ES-I3 (cell line): ENCODE results near the gene CORO2B.

ENCODE experiments used
- H3K36me3 ChIP-seq: 2 replicates; pipeline ENCODE4 v1.6.1; 2013; ENCODE audit warnings: mild to moderate bottlenecking, low read length, control low read depth, moderate library complexity; ENCODE audit not compliant: insufficient read depth
- H3K4me1 ChIP-seq: 2 replicates; pipeline ENCODE4 v1.6.1; 2013; ENCODE audit warnings: mild to moderate bottlenecking, control low read depth, low read length; ENCODE audit not compliant: insufficient read depth
- H3K9ac ChIP-seq: 2 replicates; pipeline ENCODE4 v1.6.1; 2013; ENCODE audit warnings: low read depth, mild to moderate bottlenecking, low read length, moderate library complexity
- H3K9me3 ChIP-seq: 2 replicates; pipeline ENCODE4 v1.6.1; 2013; ENCODE audit warnings: mild to moderate bottlenecking, low read length, moderate library complexity; ENCODE audit not compliant: control insufficient read depth, insufficient read depth

Gene CORO2B

GRCh38 chr15:68559345-68560310 lies 19.2 kb upstream of the CORO2B start:
- Histone ChIP-seq H3K9ac (peak overlapping the region; percentile 68), H3K36me3 (no peaks in the 10 kb centered on the region), H3K9me3 (0 out of 2 replicates have a peak, but pooled peaks cover 6% of the 10 kb centered on the region), H3K4me1 (no peaks in the 10 kb centered on the region)

- Histone ChIP-seq H3K9me3 (0 out of 2 replicates have a peak, but pooled peaks cover 6% of the 10 kb centered on the region), H3K9ac (no peak overlapping the region), H3K36me3 (no peaks in the 10 kb centered on the region), H3K4me1 (no peaks in the 10 kb centered on the region; the same call in 1 of the 2 replicates)
These were observed 18.2 kb upstream of the CORO2B start for GRCh38 chr15:68560501-68561113.

GRCh38 chr15:68561171-68561900 lies 17.5 kb upstream of the CORO2B start:
- Histone ChIP-seq H3K4me1 (no peaks in the 10 kb centered on the region; the same call in 1 of the 2 replicates), H3K9ac (no peak overlapping the region), H3K9me3 (0 out of 2 replicates have a peak, but pooled peaks cover 6% of the 10 kb centered on the region), H3K36me3 (no peaks in the 10 kb centered on the region)

GRCh38 chr15:68561901-68562300 lies 16.9 kb upstream of the CORO2B start:
- 0 out of 2 replicates have a peak, but pooled peaks cover 6% of the 10 kb centered on the region for H3K9me3 ChIP-seq
- H3K36me3 ChIP-seq = no peaks in the 10 kb centered on the region
- no peak overlapping the region for H3K9ac ChIP-seq
- H3K4me1 ChIP-seq = peaks cover 5% of the 10 kb centered on the region

- Histone ChIP-seq H3K9me3 (0 out of 2 replicates have a peak, but pooled peaks cover 6% of the 10 kb centered on the region), H3K9ac (no peak overlapping the region), H3K4me1 (peaks cover 9% of the 10 kb centered on the region), H3K36me3 (no peaks in the 10 kb centered on the region)
These were observed 14.6 kb upstream of the CORO2B start for GRCh38 chr15:68564173-68564572.

- H3K4me1 ChIP-seq = peaks cover 13% of the 10 kb centered on the region
- no peak overlapping the region for H3K9ac ChIP-seq
These were observed 13.6 kb upstream of the CORO2B start for GRCh38 chr15:68565234-68565633.

GRCh38 chr15:68565726-68566125 lies 13.1 kb upstream of the CORO2B start:
- Histone ChIP-seq H3K9ac (no peak overlapping the region), H3K36me3 (no peaks in the 10 kb centered on the region)

More at GRCh38 chr15:68565234-68565633, 13.6 kb upstream of the CORO2B start:
- Histone ChIP-seq H3K9me3 (0 out of 2 replicates have a peak, but pooled peaks cover 6% of the 10 kb centered on the region), H3K36me3 (no peaks in the 10 kb centered on the region)

GRCh38 chr15:68566377-68566954 lies 12.3 kb upstream of the CORO2B start:
- Histone ChIP-seq H3K9ac (no peak overlapping the region), H3K36me3 (no peaks in the 10 kb centered on the region), H3K4me1 (peaks cover 22% of the 10 kb centered on the region), H3K9me3 (0 out of 2 replicates have a peak, but pooled peaks cover 6% of the 10 kb centered on the region)

More at GRCh38 chr15:68565726-68566125, 13.1 kb upstream of the CORO2B start:
- Histone ChIP-seq H3K4me1 (peaks cover 18% of the 10 kb centered on the region), H3K9me3 (0 out of 2 replicates have a peak, but pooled peaks cover 6% of the 10 kb centered on the region)

GRCh38 chr15:68567345-68567744 lies 11.4 kb upstream of the CORO2B start:
- Histone ChIP-seq H3K4me1 (peaks cover 30% of the 10 kb centered on the region), H3K9ac (no peak overlapping the region), H3K36me3 (no peaks in the 10 kb centered on the region), H3K9me3 (0 out of 2 replicates have a peak, but pooled peaks cover 2% of the 10 kb centered on the region)

- H3K36me3 ChIP-seq = no peaks in the 10 kb centered on the region
- H3K4me1 ChIP-seq = peaks cover 57% of the 10 kb centered on the region
- no peak overlapping the region for H3K9ac ChIP-seq
- no peaks in the 10 kb centered on the region for H3K9me3 ChIP-seq
These were observed 7.8 kb upstream of the CORO2B start for GRCh38 chr15:68570974-68571373.

- H3K9ac ChIP-seq = no peak overlapping the region
- peaks cover 55% of the 10 kb centered on the region for H3K4me1 ChIP-seq
- H3K36me3 ChIP-seq = no peaks in the 10 kb centered on the region
- H3K9me3 ChIP-seq = no peaks in the 10 kb centered on the region
These were observed 7.2 kb upstream of the CORO2B start for GRCh38 chr15:68571582-68571981.

GRCh38 chr15:68572309-68572708 lies 6.5 kb upstream of the CORO2B start:
- Histone ChIP-seq H3K4me1 (peaks cover 48% of the 10 kb centered on the region), H3K9ac (no peak overlapping the region), H3K36me3 (no peaks in the 10 kb centered on the region), H3K9me3 (no peaks in the 10 kb centered on the region)

- Histone ChIP-seq H3K9me3 (no peaks in the 10 kb centered on the region), H3K9ac (no peak overlapping the region), H3K4me1 (peaks cover 48% of the 10 kb centered on the region), H3K36me3 (no peaks in the 10 kb centered on the region)
These were observed 5.9 kb upstream of the CORO2B start for GRCh38 chr15:68572921-68573320.

- Histone ChIP-seq H3K4me1 (peaks cover 48% of the 10 kb centered on the region), H3K9ac (no peak overlapping the region), H3K36me3 (no peaks in the 10 kb centered on the region), H3K9me3 (no peaks in the 10 kb centered on the region)
These were observed 4.7 kb upstream of the CORO2B start for GRCh38 chr15:68574046-68574445.
